Spleen (tissue), 11 donors: ENCODE results near the gene KLHL20. TPM values are rescaled to one million over a fixed set of nuclear protein-coding genes. Genes with fewer than 3 reads are reported as not detected.
"Not testable (repeated sequence)": the region's sequence is repeated elsewhere in the genome, so short reads cannot be mapped to it uniquely, and the experiment has no call there.

Source experiments
- DNase-seq: peaks from one replicate; pipeline ENCODE4 v3.0.0-alpha.2; 2020
- H3K27ac ChIP-seq, 8 donors: fragments of 200-600 bp; sonication (generic) in 7 of 8; 1 replicate in 4 of 8; 2 replicates in 4 of 8; pipeline versions ENCODE4 v1.5.0 to v1.8.0; 2016 to 2021; ENCODE audit warnings: inconsistent platforms in 4 of 8, mild to moderate bottlenecking in 4 of 8, moderate library complexity in 1 of 8
- H3K27me3 ChIP-seq, 7 donors: fragments of 200-600 bp; sonication (generic) in 6 of 7; replicated peaks in 1 of 7; 1 replicate in 4 of 7; 2 replicates in 3 of 7; pipeline versions ENCODE4 v1.5.0 to v1.8.0; 2016 to 2021; ENCODE audit warnings: inconsistent platforms in 3 of 7, mild to moderate bottlenecking in 1 of 7
- H3K36me3 ChIP-seq, 6 donors: fragments of 200-600 bp; sonication (generic) in 5 of 6; 1 replicate in 4 of 6; 2 replicates in 2 of 6; pipeline versions ENCODE4 v1.5.0 to v1.8.0; 2016 to 2021; ENCODE audit warnings: inconsistent platforms in 2 of 6
- H3K4me1 ChIP-seq, 6 donors: fragments of 200-600 bp; sonication (generic) in 5 of 6; 1 replicate in 3 of 6; 2 replicates in 3 of 6; pipeline versions ENCODE4 v1.5.0 to v1.8.0; 2016 to 2021; ENCODE audit warnings: inconsistent platforms in 3 of 6
- H3K4me3 ChIP-seq, 8 donors: fragments of 200-600 bp; sonication (generic) in 7 of 8; 1 replicate in 4 of 8; 2 replicates in 4 of 8; pipeline versions ENCODE4 v1.5.0 to v1.8.0; 2016 to 2021; ENCODE audit warnings: inconsistent platforms in 4 of 8, mild to moderate bottlenecking in 4 of 8, moderate library complexity in 2 of 8
- H3K9me3 ChIP-seq, 8 donors: fragments of 200-600 bp; sonication (generic) in 7 of 8; 1 replicate in 4 of 8; 2 replicates in 4 of 8; pipeline versions ENCODE4 v1.5.0 to v1.8.0; 2016 to 2021; ENCODE audit warnings: inconsistent platforms in 4 of 8
- CTCF ChIP-seq, 11 experiments: fragments of 200-600 bp in 7 of 11; fragments of 450-650 bp in 4 of 11; sonication (generic) in 4 of 11; IDR thresholded peaks in 8 of 11; conservative IDR thresholded peaks in 3 of 11; 1 replicate in 7 of 11; 2 replicates in 4 of 11; pipeline versions ENCODE4 v1.4.0 to v1.8.0; 2016 to 2021; ENCODE audit warnings: antibody characterized with exemption in 11 of 11, inconsistent platforms in 4 of 11, mild to moderate bottlenecking in 1 of 11
- POLR2A ChIP-seq, 3 donors: fragments of 450-650 bp; IDR thresholded peaks; one replicate each; pipeline ENCODE4 v1.5.1; 2017; ENCODE audit warnings: antibody characterized with exemption in 3 of 3, mild to moderate bottlenecking in 1 of 3
- POLR2AphosphoS5 ChIP-seq, 3 donors: sonication (generic); formaldehyde crosslinking; IDR thresholded peaks; one replicate each; pipeline ENCODE4 v1.5.1; 2017; ENCODE audit warnings: antibody characterized with exemption in 3 of 3
- WGBS, 5 donors: extraction: QIAGEN DNeasy Blood & Tissue Kit in 3 of 5; methylation state at CpG; one replicate each; pipeline versions ENCODE4 v1.1.5 to v1.1.7; 2013 to 2018; 5-methylcytosine and 5-hydroxymethylcytosine counted together
- intact Hi-C: fragments of 100-400 bp; cut with DNase I; formaldehyde crosslinking; loops from one replicate; pipeline ENCODE4 v1.15.0; 2023; ENCODE audit warnings: low total_unique reads
- polyA plus RNA-seq, 3 donors: library from polyadenylated mRNA; stranded (reverse); fragments of 200-250 nt; gene quantifications; one replicate each; pipeline ENCODE4 v1.2.1, GENCODE V29; 2013
- total RNA-seq, 7 donors: library from RNA; depleted of rRNA in 3 of 7; stranded (reverse); fragments of >200 nt in 3 of 7; fragmentation: NEBNext Ultra II Directional in 4 of 7; extraction: Animal tissue kit (Norgen Biotek cat#: 25700) in 4 of 7; gene quantifications; one replicate each; pipeline versions ENCODE4 v1.1.0 to v1.2.1, GENCODE V29; 2016 to 2021
- donor health status: healthy with polysubstance abuse.
- donor health status: DM: no; HTN: no; CAD: no; lungs with moderate emphysema.
- donor health status: DM: no; HTN: no; CAD: no.
- donor health status: Bipolar disorder and iron deficiency.
- donor health status: healthy.
- donor health status: DM: no; HTN: no; CAD: no.
- donor health status: DM: yes; HTN: yes; CAD: no.

The KLHL20 gene
- total and polyA plus RNA-seq, 10 donors = 4.1 to 36.3 (median 27.9) TPM

GRCh38 chr1:173784997-173785396 is 70.2 kb downstream of the KLHL20 start:
- H3K36me3 ChIP-seq = peaks cover 0 to 100% (median 62%) of the 10 kb centered on the region in 6 donors
- no peaks in the 10 kb centered on the region for H3K27me3 ChIP-seq
- no peak for TF ChIP-seq POLR2A (IDR thresholded peaks at IDR 0.05)
- no peak for TF ChIP-seq CTCF (IDR thresholded peaks at IDR 0.05 in 8 of 11, conservative IDR thresholded peaks at IDR 0.05 in 3 of 11)
- no peak for TF ChIP-seq POLR2AphosphoS5 (IDR thresholded peaks at IDR 0.05)
- WGBS, 5 donors = 94 to 99% (median 96%) methylated on average over 7 of the region's 7 CpGs
- DNase-seq = no peak
- no peak overlapping the region for H3K4me3 ChIP-seq
- H3K4me1 ChIP-seq = no peaks in the 10 kb centered on the region
- intact Hi-C loops = no loop called here
- H3K27ac ChIP-seq = no peak overlapping the region
- no peaks in the 10 kb centered on the region for H3K9me3 ChIP-seq

- whole genome bisulfite sequencing, 5 donors = 91 to 96% (median 93%) methylated on average over 2 of the region's 2 CpGs
- no peak for TF ChIP-seq POLR2AphosphoS5 (IDR thresholded peaks at IDR 0.05)
- TF ChIP-seq CTCF (IDR thresholded peaks at IDR 0.05 in 8 of 11, conservative IDR thresholded peaks at IDR 0.05 in 3 of 11) = no peak
- TF ChIP-seq POLR2A (IDR thresholded peaks at IDR 0.05) = no peak
- Histone ChIP-seq H3K9me3 (no peaks in the 10 kb centered on the region), H3K27ac (no peak overlapping the region), H3K4me3 (no peak overlapping the region), H3K36me3 (peaks cover 0 to 61% (median 18%) of the 10 kb centered on the region in 6 donors), H3K4me1 (no peaks in the 10 kb centered on the region), H3K27me3 (no peaks in the 10 kb centered on the region)
- intact Hi-C loops = no loop called here
- no peak for DNase-seq
Measured at GRCh38 chr1:173789841-173790240, 75.1 kb downstream of the KLHL20 start.

GRCh38 chr1:173798078-173798477 is 83.3 kb downstream of the KLHL20 start:
- Histone ChIP-seq H3K4me1 (no peaks in the 10 kb centered on the region), H3K27ac (no peak overlapping the region), H3K4me3 (no peak overlapping the region), H3K9me3 (peaks cover 0 to 14% (median 9%) of the 10 kb centered on the region in 8 donors), H3K27me3 (no peaks in the 10 kb centered on the region), H3K36me3 (peaks cover 0 to 69% (median 13%) of the 10 kb centered on the region in 6 donors)
- TF ChIP-seq POLR2AphosphoS5 (IDR thresholded peaks at IDR 0.05) (no peak), POLR2A (IDR thresholded peaks at IDR 0.05) (no peak), CTCF (IDR thresholded peaks at IDR 0.05 in 8 of 11, conservative IDR thresholded peaks at IDR 0.05 in 3 of 11) (no peak)
- intact Hi-C loops = no loop called here
- DNase-seq = no peak

- intact Hi-C loops, H3K4me1 ChIP-seq, H3K27ac ChIP-seq, H3K27me3 ChIP-seq, DNase-seq, H3K4me3 ChIP-seq: not testable (repeated sequence)
- peaks cover 0 to 88% (median 18%) of the 10 kb centered on the region in 6 donors for H3K36me3 ChIP-seq
- 95 to 100% (median 96%) methylated on average over 1 of the region's 1 CpG for WGBS, 5 donors
- H3K9me3 ChIP-seq = peaks cover 0 to 14% (median 9%) of the 10 kb centered on the region in 8 donors
Measured at GRCh38 chr1:173799995-173800394, 85.2 kb downstream of the KLHL20 start.

- 92 to 98% (median 98%) methylated on average over 2 of the region's 2 CpGs for WGBS, 5 donors
- H3K4me3 ChIP-seq = no peak overlapping the region
- no peak overlapping the region for H3K27ac ChIP-seq
- no peaks in the 10 kb centered on the region for H3K9me3 ChIP-seq
- no peak for DNase-seq
- H3K27me3 ChIP-seq = no peaks in the 10 kb centered on the region
- no peak for TF ChIP-seq POLR2A (IDR thresholded peaks at IDR 0.05)
- TF ChIP-seq CTCF (IDR thresholded peaks at IDR 0.05 in 8 of 11, conservative IDR thresholded peaks at IDR 0.05 in 3 of 11) = no peak
- TF ChIP-seq POLR2AphosphoS5 (IDR thresholded peaks at IDR 0.05) = no peak
- H3K4me1 ChIP-seq = no peaks in the 10 kb centered on the region
- intact Hi-C loops = no loop called here
- H3K36me3 ChIP-seq = peaks cover 0 to 100% (median 33%) of the 10 kb centered on the region in 6 donors
Measured at GRCh38 chr1:173802961-173803360, 88.2 kb downstream of the KLHL20 start.

- H3K27me3 ChIP-seq, H3K9me3 ChIP-seq, H3K4me1 ChIP-seq, DNase-seq, intact Hi-C loops, H3K4me3 ChIP-seq, H3K27ac ChIP-seq: not testable (repeated sequence)
- H3K36me3 ChIP-seq = peaks cover 0 to 47% (median 10%) of the 10 kb centered on the region in 6 donors
- 97 to 98% (median 98%) methylated on average over 5 of the region's 5 CpGs for WGBS, 5 donors
Measured at GRCh38 chr1:173813654-173814053, 98.9 kb downstream of the KLHL20 start.
